HEK293 (cell line): ENCODE results near the gene ENKD1.

Experiments
- CTCF ChIA-PET: fragments of 350-600 bp; formaldehyde crosslinking; extraction: SDS; loops from one replicate; lab custom pipeline; 2021; ENCODE audit warnings: antibody characterized with exemption; lab: Yijun Ruan, JAX
- POLR2A ChIA-PET: fragments of 300-600 bp; formaldehyde crosslinking; extraction: SDS; loops from one replicate; lab custom pipeline; 2020; ENCODE audit warnings: antibody characterized with exemption, inconsistent platforms; lab: Yijun Ruan, JAX
- H3K27ac ChIP-seq: fragments of 200-500 bp; sonication (Bioruptor generic); 2 replicates; pipeline ENCODE4 v1.5.1; 2014; ENCODE audit warnings: low read depth, low read length, control low read depth, inconsistent platforms; ENCODE audit errors: extremely low read depth
- H3K36me3 ChIP-seq, 2 experiments: fragments of 200-500 bp in 1 of 2; sonication (Bioruptor generic) in 1 of 2; 1 replicate in 1 of 2; 2 replicates in 1 of 2; pipeline ENCODE4 v1.5.1; 2014 to 2017; ENCODE audit warnings: inconsistent platforms in 2 of 2, low read length in 2 of 2; ENCODE audit not compliant: control insufficient read depth in 2 of 2, insufficient read depth in 1 of 2
- H3K4me1 ChIP-seq: fragments of 200-500 bp; sonication (Bioruptor generic); 2 replicates; pipeline ENCODE4 v1.5.1; 2014; ENCODE audit warnings: mild to moderate bottlenecking, low read length, inconsistent platforms; ENCODE audit not compliant: control insufficient read depth, insufficient read depth
- H3K4me3 ChIP-seq: 2 replicates; pipeline ENCODE4 v1.5.1; 2011; ENCODE audit warnings: low read depth, mild to moderate bottlenecking, control low read depth, low read length, moderate library complexity
- H3K9me3 ChIP-seq: fragments of 200-500 bp; sonication (Bioruptor generic); 2 replicates; pipeline ENCODE4 v1.5.1; 2014; ENCODE audit warnings: low read depth, low read length, inconsistent platforms; ENCODE audit not compliant: control insufficient read depth, insufficient read depth
- CTCF ChIP-seq: fragments of 450-650 bp; formaldehyde crosslinking; IDR thresholded peaks from 2 replicates; pipeline ENCODE4 v1.5.1; 2016; ENCODE audit warnings: missing biosample characterization, missing genetic modification characterization
- KLF16 ChIP-seq: fragments of 450-650 bp; formaldehyde crosslinking; IDR thresholded peaks from 2 replicates; pipeline ENCODE4 v1.5.1; 2017; ENCODE audit warnings: missing biosample characterization, missing genetic modification characterization
- PRDM1 ChIP-seq: fragments of 450-650 bp; formaldehyde crosslinking; IDR thresholded peaks from 2 replicates; pipeline ENCODE4; 2016; ENCODE audit warnings: missing biosample characterization, missing genetic modification characterization
- PRDM10 ChIP-seq: fragments of 450-650 bp; formaldehyde crosslinking; IDR thresholded peaks from 2 replicates; pipeline ENCODE4 v1.5.1; 2016; ENCODE audit warnings: missing biosample characterization, missing genetic modification characterization
- PRDM2 ChIP-seq: fragments of 450-650 bp; formaldehyde crosslinking; IDR thresholded peaks from 2 replicates; pipeline ENCODE4 v1.5.1; 2016; ENCODE audit warnings: missing biosample characterization, missing genetic modification characterization, borderline replicate concordance
- YY2 ChIP-seq: fragments of 450-650 bp; formaldehyde crosslinking; IDR thresholded peaks from 2 replicates; pipeline ENCODE4 v1.5.1; 2016; ENCODE audit warnings: missing biosample characterization, missing genetic modification characterization
- ZNF114 ChIP-seq: fragments of 450-650 bp; formaldehyde crosslinking; IDR thresholded peaks from 2 replicates; pipeline ENCODE4 v1.5.0; 2017; ENCODE audit warnings: missing biosample characterization, missing genetic modification characterization
- ZNF121 ChIP-seq: fragments of 450-650 bp; formaldehyde crosslinking; IDR thresholded peaks from 2 replicates; pipeline ENCODE4 v1.5.1; 2016; ENCODE audit warnings: missing biosample characterization, missing genetic modification characterization
- ZNF76 ChIP-seq: fragments of 450-650 bp; formaldehyde crosslinking; IDR thresholded peaks from 2 replicates; pipeline ENCODE4; 2016; ENCODE audit warnings: low read depth, missing biosample characterization, missing genetic modification characterization, borderline replicate concordance
- ZNF785 ChIP-seq: fragments of 450-650 bp; formaldehyde crosslinking; IDR thresholded peaks from 2 replicates; pipeline ENCODE4 v1.5.1; 2016; ENCODE audit warnings: missing biosample characterization, missing genetic modification characterization

Gene ENKD1

GRCh38 chr16:67672306-67672705 is 5.8 kb upstream of the ENKD1 start:
- Histone ChIP-seq H3K27ac (no peak overlapping the region), H3K36me3 (peaks cover 0 to 11% of the 10 kb centered on the region in 2 experiments; a peak in 1 of 3 replicates), H3K4me3 (no peak overlapping the region), H3K9me3 (no peaks in the 10 kb centered on the region), H3K4me1 (0 out of 2 replicates have a peak, but pooled peaks cover 3% of the 10 kb centered on the region)
- POLR2A ChIA-PET: no interaction called here
- TF ChIP-seq PRDM2 (tag by site-specific recombination): 0 out of 2 replicates have a peak, but pooled peaks have one; percentile 40
- no peak for TF ChIP-seq ZNF114 (tag by site-specific recombination)
- peak; percentile 50 for TF ChIP-seq PRDM10 (tag by site-specific recombination)
- CTCF ChIA-PET: interaction anchor here (0.6 to 3.1 kb wide), 21 partner anchors 10 to 369 kb away, joined by 3 to 31 read pairs (median 5); partner anchors contain the start of gene GFOD2

- TF ChIP-seq ZNF121 (tag by site-specific recombination) (no peak), ZNF76 (tag by site-specific recombination) (no peak), KLF16 (no peak), ZNF785 (tag by site-specific recombination) (no peak), YY2 (tag by site-specific recombination) (no peak)
- Histone ChIP-seq H3K36me3 (peaks cover 0 to 9% of the 10 kb centered on the region in 2 experiments; a peak in 1 of 3 replicates), H3K9me3 (no peaks in the 10 kb centered on the region), H3K4me3 (no peak overlapping the region), H3K27ac (no peak overlapping the region), H3K4me1 (0 out of 2 replicates have a peak, but pooled peaks cover 3% of the 10 kb centered on the region)
- ChIA-PET CTCF (interaction anchor here (0.6 to 3.0 kb wide), 6 partner anchors 10 to 266 kb away, joined by 3 to 17 read pairs (median 4); partner anchors contain the start of genes ACD and GFOD2), POLR2A (no interaction called here)
These were observed 3.0 kb upstream of the ENKD1 start for GRCh38 chr16:67669499-67670101.

- H3K9me3 ChIP-seq: no peaks in the 10 kb centered on the region
- ChIA-PET CTCF (interaction anchor here (0.6 to 3.0 kb wide), 9 partner anchors 11 to 273 kb away, joined by 3 to 19 read pairs (median 3); partner anchors contain the start of gene GFOD2), POLR2A (no interaction called here)
- no peak for TF ChIP-seq CTCF (tag by site-specific recombination)
- TF ChIP-seq PRDM1 (tag by site-specific recombination): no peak
- H3K4me1 ChIP-seq: 0 out of 2 replicates have a peak, but pooled peaks cover 3% of the 10 kb centered on the region
- no peak overlapping the region for H3K27ac ChIP-seq
- peaks cover 0 to 18% of the 10 kb centered on the region in 2 experiments; a peak in 1 of 3 replicates for H3K36me3 ChIP-seq
- H3K4me3 ChIP-seq: no peak overlapping the region
These were observed 2.1 kb upstream of the ENKD1 start for GRCh38 chr16:67668495-67669157.
